WTC11 (cell line): Measurements from ENCODE around the gene CYP4A22. TPM values are rescaled to one million over a fixed set of nuclear protein-coding genes. Genes with fewer than 3 reads are reported as not detected.

Experiments used
- ATAC-seq: fragments of 200-7000 bp; cut with Tn5 transposase; 2 replicates; pipeline ENCODE4 v1.10.0; 2021; ENCODE audit warnings: mild to moderate bottlenecking, moderate library complexity
- CTCF ChIA-PET: fragments of 300-600 bp; sonication (Branson Sonifier 250); formaldehyde crosslinking; loops from one replicate; lab custom pipeline; 2021; ENCODE audit warnings: antibody characterized with exemption; lab: Charles Lee
- POLR2A ChIA-PET: fragments of 350-600 bp; sonication (Branson Sonifier 250); formaldehyde crosslinking; loops from one replicate; lab custom pipeline; 2021; ENCODE audit warnings: antibody characterized with exemption; lab: Charles Lee
- DNase-seq: peaks from one replicate; pipeline ENCODE4 v3.0.0; 2021; ENCODE audit warnings: low spot score
- H3K27ac Mint-ChIP-seq: 2 replicates; pipeline ENCODE4 v1.8.0; 2021; ENCODE audit warnings: mixed read lengths
- H3K27me3 Mint-ChIP-seq: 2 replicates; pipeline ENCODE4 v1.8.0; 2021; ENCODE audit warnings: low read depth, mild to moderate bottlenecking, moderate library complexity, mixed read lengths
- H3K36me3 Mint-ChIP-seq: 2 replicates; pipeline ENCODE4 v1.8.0; 2021; ENCODE audit warnings: mixed read lengths
- H3K4me1 Mint-ChIP-seq: 2 replicates; pipeline ENCODE4 v1.8.0; 2022; ENCODE audit warnings: mixed read lengths
- H3K4me3 Mint-ChIP-seq: 2 replicates; pipeline ENCODE4 v1.8.0; 2021; ENCODE audit warnings: mild to moderate bottlenecking, moderate library complexity, mixed read lengths
- H3K9me3 Mint-ChIP-seq: 2 replicates; pipeline ENCODE4 v1.8.0; 2021; ENCODE audit warnings: mixed read lengths
- ATF2 ChIP-seq: sonication (generic); formaldehyde crosslinking; IDR thresholded peaks from 2 replicates; pipeline ENCODE4 v1.8.1; 2022; ENCODE audit warnings: low read depth, missing genetic modification reagents, borderline replicate concordance
- ATF3 ChIP-seq: sonication (generic); formaldehyde crosslinking; conservative IDR thresholded peaks from 2 replicates; pipeline ENCODE4 v1.8.1; 2022; ENCODE audit warnings: mild to moderate bottlenecking, missing genetic modification reagents
- CBFB ChIP-seq: sonication (generic); formaldehyde crosslinking; IDR thresholded peaks from 2 replicates; pipeline ENCODE4 v1.8.1; 2022; ENCODE audit warnings: mild to moderate bottlenecking, low read depth, missing genetic modification reagents
- E2F5 ChIP-seq: sonication (generic); formaldehyde crosslinking; IDR thresholded peaks from 2 replicates; pipeline ENCODE4 v1.8.1; 2022; ENCODE audit warnings: mild to moderate bottlenecking, moderate library complexity, missing genetic modification reagents
- ERG ChIP-seq: fragments of 250-450 bp; sonication (Bioruptor Pico); IDR thresholded peaks from 2 replicates; pipeline ENCODE4 v1.8.0; 2021; ENCODE audit warnings: mild to moderate bottlenecking
- ETV6 ChIP-seq: sonication (generic); formaldehyde crosslinking; IDR thresholded peaks from 2 replicates; pipeline ENCODE4 v1.8.1; 2022; ENCODE audit warnings: mild to moderate bottlenecking, missing genetic modification reagents
- GTF2I ChIP-seq: fragments of 250-450 bp; sonication (Bioruptor Pico); conservative IDR thresholded peaks from 2 replicates; pipeline ENCODE4 v1.4.0; 2021; ENCODE audit warnings: mild to moderate bottlenecking
- HMGA2 ChIP-seq: fragments of 250-450 bp; sonication (Bioruptor Pico); IDR thresholded peaks from 2 replicates; pipeline ENCODE4 v1.4.0; 2021; ENCODE audit warnings: mild to moderate bottlenecking, moderate library complexity
- JAZF1 ChIP-seq: fragments of 250-450 bp; sonication (Bioruptor Pico); IDR thresholded peaks from 2 replicates; pipeline ENCODE4 v1.9.0; 2021; ENCODE audit warnings: moderate library complexity, mild to moderate bottlenecking, inconsistent platforms
- MAX ChIP-seq: sonication (generic); formaldehyde crosslinking; IDR thresholded peaks from 2 replicates; pipeline ENCODE4 v1.8.0; 2022; ENCODE audit warnings: mild to moderate bottlenecking, missing genetic modification reagents
- MLX ChIP-seq: sonication (generic); formaldehyde crosslinking; IDR thresholded peaks from 2 replicates; pipeline ENCODE4 v1.8.1; 2023; ENCODE audit warnings: mild to moderate bottlenecking, missing genetic modification reagents, moderate library complexity
- NFATC4 ChIP-seq: fragments of 250-450 bp; sonication (Bioruptor Pico); IDR thresholded peaks from 2 replicates; pipeline ENCODE4 v1.9.0; 2021; ENCODE audit warnings: mild to moderate bottlenecking
- NFE2L1 ChIP-seq: sonication (generic); formaldehyde crosslinking; IDR thresholded peaks from 2 replicates; pipeline ENCODE4 v1.8.1; 2023; ENCODE audit warnings: missing genetic modification reagents
- NR3C1 ChIP-seq: sonication (generic); formaldehyde crosslinking; conservative IDR thresholded peaks from 2 replicates; pipeline ENCODE4 v1.8.1; 2023; ENCODE audit warnings: low read depth, mild to moderate bottlenecking, missing genetic modification reagents
- PRRX2 ChIP-seq: fragments of 250-450 bp; sonication (Bioruptor Pico); IDR thresholded peaks from 2 replicates; pipeline ENCODE4 v1.8.0; 2021; ENCODE audit warnings: mild to moderate bottlenecking
- RORB ChIP-seq: fragments of 250-450 bp; sonication (Bioruptor Pico); IDR thresholded peaks from 2 replicates; pipeline ENCODE4 v1.9.0; 2021; ENCODE audit warnings: mild to moderate bottlenecking
- SP1 ChIP-seq: sonication (generic); formaldehyde crosslinking; conservative IDR thresholded peaks from 2 replicates; pipeline ENCODE4 v1.8.1; 2022; ENCODE audit warnings: missing genetic modification reagents
- TEAD1 ChIP-seq: sonication (generic); formaldehyde crosslinking; IDR thresholded peaks from 2 replicates; pipeline ENCODE4 v1.8.0; 2022; ENCODE audit warnings: mild to moderate bottlenecking, missing genetic modification reagents
- ZBTB43 ChIP-seq: sonication (generic); formaldehyde crosslinking; IDR thresholded peaks from 2 replicates; pipeline ENCODE4 v1.8.1; 2023; ENCODE audit warnings: mild to moderate bottlenecking, missing genetic modification reagents
- ZNF219 ChIP-seq: sonication (generic); formaldehyde crosslinking; IDR thresholded peaks from 2 replicates; pipeline ENCODE4 v1.8.0; 2023; ENCODE audit warnings: missing genetic modification reagents, mild to moderate bottlenecking, borderline replicate concordance
- ZNF232 ChIP-seq: sonication (generic); formaldehyde crosslinking; IDR thresholded peaks from 2 replicates; pipeline ENCODE4 v1.8.0; 2022; ENCODE audit warnings: mild to moderate bottlenecking, missing genetic modification reagents
- ZNF671 ChIP-seq: fragments of 250-450 bp; sonication (Bioruptor Pico); IDR thresholded peaks from 2 replicates; pipeline ENCODE4 v1.8.0; 2021; ENCODE audit warnings: mild to moderate bottlenecking
- total RNA-seq: library from RNA; stranded (reverse); gene quantifications from 3 replicates; pipeline ENCODE4 v1.2.3, GENCODE V29; 2021

The CYP4A22 gene
- total RNA-seq, 1 experiment from 2014 or later: not detected

GRCh38 chr1:47161298-47162040 is 24.2 kb downstream of the CYP4A22 start (continued):
- TF ChIP-seq E2F5 (CRISPR knock-in tag) (no peak), MLX (CRISPR knock-in tag) (no peak), PRRX2 (no peak), GTF2I (CRISPR knock-in tag) (no peak)
- TF ChIP-seq, all 79 proteins: peak for 0

GRCh38 chr1:47164552-47164951 is 27.3 kb downstream of the CYP4A22 start:
- TF ChIP-seq ZNF671 (CRISPR knock-in tag) (no peak), MAX (no peak), NR3C1 (no peak), CBFB (CRISPR knock-in tag) (no peak), ATF2 (no peak), ZBTB43 (no peak), NFE2L1 (no peak), ZNF219 (no peak), RORB (CRISPR knock-in tag) (no peak), JAZF1 (CRISPR knock-in tag) (no peak)
- no peaks in the 10 kb centered on the region for H3K4me1 Mint-ChIP-seq
- POLR2A ChIA-PET: no interaction called here
- H3K36me3 Mint-ChIP-seq: peaks cover 26% of the 10 kb centered on the region
- DNase-seq: no peak
- H3K27ac Mint-ChIP-seq: no peak overlapping the region
- peaks cover 39% of the 10 kb centered on the region for H3K27me3 Mint-ChIP-seq
- no peak for ATAC-seq
- no peak overlapping the region for H3K4me3 Mint-ChIP-seq
- CTCF ChIA-PET: no interaction called here
- H3K9me3 Mint-ChIP-seq: peaks cover 34% of the 10 kb centered on the region

GRCh38 chr1:47172782-47173181 is 35.5 kb downstream of the CYP4A22 start:
- TF ChIP-seq HMGA2 (CRISPR knock-in tag): no peak
- TF ChIP-seq SP1 (CRISPR knock-in tag): no peak
- no peak for TF ChIP-seq TEAD1 (CRISPR knock-in tag)
- TF ChIP-seq ZNF219: no peak
- TF ChIP-seq NFATC4 (CRISPR knock-in tag): no peak
- no peak for TF ChIP-seq ETV6 (CRISPR knock-in tag)
- no peak for TF ChIP-seq ATF3 (CRISPR knock-in tag)
- TF ChIP-seq MLX (CRISPR knock-in tag): no peak
- no peak for TF ChIP-seq ERG
- TF ChIP-seq ZNF232 (CRISPR knock-in tag): no peak
- no peak for TF ChIP-seq ATF2
- ChIA-PET CTCF (no interaction called here), POLR2A (no interaction called here)
- DNase-seq (no peak), ATAC-seq (no peak)
- H3K36me3 Mint-ChIP-seq: no peaks in the 10 kb centered on the region; the same call in 1 of the 2 replicates
- H3K27me3 Mint-ChIP-seq: peaks cover 27% of the 10 kb centered on the region
- H3K9me3 Mint-ChIP-seq: peaks cover 13% of the 10 kb centered on the region; the same call in 1 of the 2 replicates
- H3K4me1 Mint-ChIP-seq: peaks cover 3% of the 10 kb centered on the region; the same call in 1 of the 2 replicates
- no peak overlapping the region for H3K27ac Mint-ChIP-seq
- H3K4me3 Mint-ChIP-seq: no peak overlapping the region
